ENCODE results near the gene PXMP4. TPM values are rescaled to one million over a fixed set of nuclear protein-coding genes. Genes with fewer than 3 reads are reported as not detected.

PXMP4 gene
- polyA plus RNA-seq, 1 donor (not counting 4 experiments of a cell fraction or from before 2014, with no cell fraction given): 3.2 TPM

DNA sequence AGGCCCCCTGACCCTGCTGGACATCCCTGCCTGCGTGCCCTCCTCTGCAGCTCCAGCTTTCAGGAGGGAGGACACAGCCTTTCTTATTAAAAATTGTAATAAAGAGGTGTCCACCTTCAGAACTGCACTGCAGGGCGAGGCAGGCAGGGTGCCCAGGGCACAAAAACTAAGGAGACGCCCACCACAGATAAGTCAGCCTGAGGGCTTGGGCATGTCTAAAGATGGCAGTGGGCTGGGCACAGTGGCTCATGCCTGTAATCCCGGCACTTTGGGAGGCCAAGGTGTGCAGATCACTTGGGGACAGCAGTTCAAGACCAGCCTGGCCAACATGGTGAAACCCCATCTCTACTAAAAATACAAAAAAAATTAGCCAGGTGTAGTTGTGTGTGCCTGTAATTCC is 64.9 kb downstream of the PXMP4 start:
- H4K20me1 ChIP-seq (ENCODE audit: control insufficient read depth, extremely low read depth, insufficient read depth, low read length): no peaks in the 10 kb centered on the region
- DNase-seq (ENCODE audit: low read depth, low spot score) (no peak), FAIRE-seq (no peak)
- H3K9ac ChIP-seq (ENCODE audit: control insufficient read depth, extremely low read depth, insufficient read depth, low read length): no peak overlapping the region
- no peaks in the 10 kb centered on the region for H3K36me3 ChIP-seq (ENCODE audit: control insufficient read depth in 2 of 2, extremely low read depth in 1 of 2, insufficient read depth in 2 of 2, low read length in 2 of 2)
- peaks cover 16% of the 10 kb centered on the region for H3K4me1 ChIP-seq (ENCODE audit: control insufficient read depth, extremely low read depth, insufficient read depth, low read length)
- H2AFZ ChIP-seq (ENCODE audit: control insufficient read depth, low read length): no peak overlapping the region
- no peaks in the 10 kb centered on the region for H3K27me3 ChIP-seq (ENCODE audit: control insufficient read depth, extremely low read depth, insufficient read depth, low read length)
- H3K9me3 ChIP-seq (ENCODE audit: control insufficient read depth, low read depth, low read length): no peaks in the 10 kb centered on the region
- no peaks in the 10 kb centered on the region for H3K79me2 ChIP-seq (ENCODE audit: control insufficient read depth, insufficient read depth, low read length)
- H3K4me3 ChIP-seq (ENCODE audit: control insufficient read depth in 2 of 3, extremely low read depth in 1 of 3, insufficient read depth in 2 of 3, low read depth in 1 of 3, low read length in 3 of 3): no peak overlapping the region
- no peak for TF ChIP-seq EZH2 (IDR thresholded peaks at IDR 0.05; ENCODE audit: low read length)
- TF ChIP-seq, protein P1, sequence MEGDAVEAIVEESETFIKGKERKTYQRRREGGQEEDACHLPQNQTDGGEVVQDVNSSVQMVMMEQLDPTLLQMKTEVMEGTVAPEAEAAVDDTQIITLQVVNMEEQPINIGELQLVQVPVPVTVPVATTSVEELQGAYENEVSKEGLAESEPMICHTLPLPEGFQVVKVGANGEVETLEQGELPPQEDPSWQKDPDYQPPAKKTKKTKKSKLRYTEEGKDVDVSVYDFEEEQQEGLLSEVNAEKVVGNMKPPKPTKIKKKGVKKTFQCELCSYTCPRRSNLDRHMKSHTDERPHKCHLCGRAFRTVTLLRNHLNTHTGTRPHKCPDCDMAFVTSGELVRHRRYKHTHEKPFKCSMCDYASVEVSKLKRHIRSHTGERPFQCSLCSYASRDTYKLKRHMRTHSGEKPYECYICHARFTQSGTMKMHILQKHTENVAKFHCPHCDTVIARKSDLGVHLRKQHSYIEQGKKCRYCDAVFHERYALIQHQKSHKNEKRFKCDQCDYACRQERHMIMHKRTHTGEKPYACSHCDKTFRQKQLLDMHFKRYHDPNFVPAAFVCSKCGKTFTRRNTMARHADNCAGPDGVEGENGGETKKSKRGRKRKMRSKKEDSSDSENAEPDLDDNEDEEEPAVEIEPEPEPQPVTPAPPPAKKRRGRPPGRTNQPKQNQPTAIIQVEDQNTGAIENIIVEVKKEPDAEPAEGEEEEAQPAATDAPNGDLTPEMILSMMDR (optimal IDR thresholded peaks at IDR 0.05 in 1 of 3, IDR thresholded peaks at IDR 0.05 in 1 of 3, conservative IDR thresholded peaks at IDR 0.05 in 1 of 3; ENCODE audit: extremely low read depth in 1 of 3, insufficient read depth in 2 of 3, low read length in 3 of 3): no peak
- dilution Hi-C loops (cut with MboI; ENCODE audit: extremely low pct_ligation_motif_present, low sequenced_read_pairs): no loop called here
- H3K9me1 ChIP-seq (ENCODE audit: control insufficient read depth, extremely low read depth, insufficient read depth, low read length): no peaks in the 10 kb centered on the region
- H3K27ac ChIP-seq (ENCODE audit: control insufficient read depth, insufficient read depth, low read length): no peak overlapping the region
- H3K4me2 ChIP-seq (ENCODE audit: control insufficient read depth, extremely low read depth, insufficient read depth, low read depth, low read length): no peak overlapping the region

GRCh38 chr20:33654680-33655161 is 65.4 kb downstream of the PXMP4 start:
- no peaks in the 10 kb centered on the region for H3K9me1 ChIP-seq (ENCODE audit: control insufficient read depth, extremely low read depth, insufficient read depth, low read length)
- DNase-seq (ENCODE audit: low read depth, low spot score) (no peak), FAIRE-seq (no peak)
- peaks cover 16% of the 10 kb centered on the region for H3K4me1 ChIP-seq (ENCODE audit: control insufficient read depth, extremely low read depth, insufficient read depth, low read length)
- no peak overlapping the region for H2AFZ ChIP-seq (ENCODE audit: control insufficient read depth, low read length)
- no peaks in the 10 kb centered on the region for H4K20me1 ChIP-seq (ENCODE audit: control insufficient read depth, extremely low read depth, insufficient read depth, low read length)
- no peaks in the 10 kb centered on the region for H3K79me2 ChIP-seq (ENCODE audit: control insufficient read depth, insufficient read depth, low read length)
- H3K4me2 ChIP-seq (ENCODE audit: control insufficient read depth, extremely low read depth, insufficient read depth, low read depth, low read length): no peak overlapping the region
- TF ChIP-seq EZH2 (IDR thresholded peaks at IDR 0.05; ENCODE audit: low read length): no peak
- TF ChIP-seq, protein P1 (optimal IDR thresholded peaks at IDR 0.05 in 1 of 3, IDR thresholded peaks at IDR 0.05 in 1 of 3, conservative IDR thresholded peaks at IDR 0.05 in 1 of 3; ENCODE audit: extremely low read depth in 1 of 3, insufficient read depth in 2 of 3, low read length in 3 of 3): no peak
- no peak overlapping the region for H3K27ac ChIP-seq (ENCODE audit: control insufficient read depth, insufficient read depth, low read length)
- H3K4me3 ChIP-seq (ENCODE audit: control insufficient read depth in 2 of 3, extremely low read depth in 1 of 3, insufficient read depth in 2 of 3, low read depth in 1 of 3, low read length in 3 of 3): no peak overlapping the region
- no peak overlapping the region for H3K9ac ChIP-seq (ENCODE audit: control insufficient read depth, extremely low read depth, insufficient read depth, low read length)
- H3K9me3 ChIP-seq (ENCODE audit: control insufficient read depth, low read depth, low read length): no peaks in the 10 kb centered on the region
- no peaks in the 10 kb centered on the region for H3K36me3 ChIP-seq (ENCODE audit: control insufficient read depth in 2 of 2, extremely low read depth in 1 of 2, insufficient read depth in 2 of 2, low read length in 2 of 2)
- no peaks in the 10 kb centered on the region for H3K27me3 ChIP-seq (ENCODE audit: control insufficient read depth, extremely low read depth, insufficient read depth, low read length)
- dilution Hi-C loops (cut with MboI; ENCODE audit: extremely low pct_ligation_motif_present, low sequenced_read_pairs): no loop called here
